GM19455 (cell line): ENCODE measurements around the gene MEOX1.

Experiments used
- ATAC-seq: cut with Tn5 transposase; IDR thresholded peaks from one replicate; pipeline ENCODE4 v1.9.1; 2021; ENCODE audit not compliant: unreplicated experiment

The MEOX1 gene

DNA sequence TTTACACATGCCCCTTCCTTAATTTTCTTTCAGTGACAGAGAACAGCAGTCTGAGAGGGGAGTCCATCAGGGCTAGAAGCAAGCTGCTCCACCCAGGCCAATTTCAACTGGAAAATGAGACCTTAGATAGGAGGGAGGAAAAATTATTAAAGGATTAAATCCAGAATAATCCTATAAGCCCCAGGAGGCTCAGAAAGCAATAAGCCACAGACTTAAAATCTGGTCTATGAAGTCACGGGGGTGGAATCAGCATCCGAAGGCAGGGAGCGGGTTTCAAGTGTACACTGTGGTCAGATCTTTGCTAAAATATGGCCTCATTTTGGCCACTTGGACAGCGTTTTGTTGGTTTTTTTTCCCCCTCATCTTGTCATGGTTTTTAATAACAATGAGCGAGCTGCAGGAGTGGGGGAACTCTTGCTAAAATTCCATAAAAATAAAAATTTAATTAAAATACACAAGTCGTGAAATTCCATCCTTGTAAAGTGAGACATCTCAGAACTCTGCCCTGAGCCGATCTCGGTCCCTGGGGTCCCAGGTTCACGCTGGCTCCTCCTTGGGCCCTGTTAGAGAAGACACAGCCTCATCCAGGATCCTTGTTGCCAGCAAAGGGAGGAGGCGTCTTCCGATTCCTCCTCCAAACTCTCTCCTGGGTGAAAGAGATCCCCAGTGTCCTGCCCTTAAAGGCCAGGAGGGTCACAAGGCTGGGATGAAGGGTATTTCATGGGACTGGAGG is 63.9 kb downstream of the MEOX1 start:
- ATAC-seq = no peak

DNA sequence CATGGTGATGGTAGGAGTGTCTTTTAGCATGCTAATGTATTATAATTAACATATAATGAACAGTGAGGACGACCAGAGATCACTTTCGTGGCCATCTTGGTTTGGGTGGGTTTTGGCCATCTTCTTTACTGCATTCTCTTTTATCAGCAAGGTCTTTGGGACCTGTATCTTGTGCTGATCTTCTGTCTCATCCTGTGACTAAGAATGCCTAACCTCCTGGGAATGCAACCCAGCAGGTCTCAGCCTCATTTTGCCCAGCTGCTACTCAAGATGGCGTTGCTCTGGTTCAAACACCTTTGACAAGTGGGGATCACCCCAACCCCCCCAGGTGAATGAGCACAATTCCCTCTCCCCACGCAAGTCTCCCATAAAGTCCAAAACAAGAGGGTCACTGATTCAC is 66.3 kb downstream of the MEOX1 start:
- ATAC-seq = no peak

DNA sequence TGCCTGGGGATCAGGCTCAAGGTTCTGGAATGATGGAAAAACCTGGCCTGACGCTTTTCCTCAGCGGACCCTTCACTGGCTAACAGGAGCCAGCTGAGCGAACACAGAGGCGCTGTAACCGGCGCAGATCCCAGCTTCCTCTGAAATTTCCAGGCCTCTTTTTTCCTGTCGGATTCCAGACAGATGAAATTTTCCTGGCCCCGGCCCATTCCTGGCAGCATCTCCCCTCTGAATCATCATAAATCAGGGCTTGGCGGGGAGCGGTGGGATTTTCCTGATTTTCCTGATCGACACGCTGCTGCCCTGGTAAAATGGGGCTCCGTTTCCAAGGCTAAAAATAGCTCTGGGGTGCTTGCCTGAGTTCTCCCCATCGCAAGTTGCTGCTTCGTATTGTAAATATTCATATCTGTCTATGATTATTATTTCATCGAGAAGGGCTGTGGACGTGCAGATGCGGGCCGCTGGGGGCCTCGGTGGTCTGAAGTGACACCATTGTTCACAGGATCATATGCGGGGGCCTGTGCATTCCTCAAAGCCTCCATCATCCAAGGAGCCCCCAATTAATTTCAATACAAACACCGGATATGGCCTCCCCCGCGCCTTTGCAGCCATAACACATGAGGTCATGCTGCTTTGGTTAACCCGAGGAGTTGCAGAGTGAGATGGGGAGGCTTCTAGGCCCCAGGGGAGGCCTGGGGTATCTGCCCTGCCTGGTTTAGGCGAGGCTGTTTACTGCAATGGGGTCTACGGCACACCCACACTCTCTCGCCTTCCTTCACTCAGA is 69.8 kb downstream of the MEOX1 start:
- ATAC-seq = no peak

DNA sequence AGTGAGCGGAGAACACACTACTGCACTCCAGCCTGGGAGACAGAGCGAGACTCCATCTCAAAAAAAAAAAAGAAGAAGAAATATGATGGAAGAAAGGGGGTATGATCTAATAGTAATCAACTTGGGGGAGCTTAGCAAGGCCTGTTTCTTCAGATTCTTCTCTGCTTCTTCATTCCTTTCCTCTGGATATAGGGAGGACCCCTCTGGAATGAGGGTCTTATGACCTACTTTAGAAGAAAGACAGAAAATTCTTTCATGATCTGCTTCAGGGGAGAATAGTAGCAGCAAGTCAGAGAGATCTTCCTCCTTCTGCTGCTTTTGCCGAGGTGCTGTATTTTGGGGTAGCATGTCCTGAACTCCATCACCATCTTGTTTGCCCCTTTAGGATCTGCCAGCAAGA is 70.7 kb downstream of the MEOX1 start:
- ATAC-seq = no peak
